ENCODE data around the gene NRSN2. TPM values are rescaled to one million over a fixed set of nuclear protein-coding genes. Genes with fewer than 3 reads are reported as not detected.

Gene NRSN2
- total and polyA plus RNA-seq, 2 donors (not counting 1 experiment from before 2014, with no cell fraction given) = 5.0 to 8.6 TPM

DNA sequence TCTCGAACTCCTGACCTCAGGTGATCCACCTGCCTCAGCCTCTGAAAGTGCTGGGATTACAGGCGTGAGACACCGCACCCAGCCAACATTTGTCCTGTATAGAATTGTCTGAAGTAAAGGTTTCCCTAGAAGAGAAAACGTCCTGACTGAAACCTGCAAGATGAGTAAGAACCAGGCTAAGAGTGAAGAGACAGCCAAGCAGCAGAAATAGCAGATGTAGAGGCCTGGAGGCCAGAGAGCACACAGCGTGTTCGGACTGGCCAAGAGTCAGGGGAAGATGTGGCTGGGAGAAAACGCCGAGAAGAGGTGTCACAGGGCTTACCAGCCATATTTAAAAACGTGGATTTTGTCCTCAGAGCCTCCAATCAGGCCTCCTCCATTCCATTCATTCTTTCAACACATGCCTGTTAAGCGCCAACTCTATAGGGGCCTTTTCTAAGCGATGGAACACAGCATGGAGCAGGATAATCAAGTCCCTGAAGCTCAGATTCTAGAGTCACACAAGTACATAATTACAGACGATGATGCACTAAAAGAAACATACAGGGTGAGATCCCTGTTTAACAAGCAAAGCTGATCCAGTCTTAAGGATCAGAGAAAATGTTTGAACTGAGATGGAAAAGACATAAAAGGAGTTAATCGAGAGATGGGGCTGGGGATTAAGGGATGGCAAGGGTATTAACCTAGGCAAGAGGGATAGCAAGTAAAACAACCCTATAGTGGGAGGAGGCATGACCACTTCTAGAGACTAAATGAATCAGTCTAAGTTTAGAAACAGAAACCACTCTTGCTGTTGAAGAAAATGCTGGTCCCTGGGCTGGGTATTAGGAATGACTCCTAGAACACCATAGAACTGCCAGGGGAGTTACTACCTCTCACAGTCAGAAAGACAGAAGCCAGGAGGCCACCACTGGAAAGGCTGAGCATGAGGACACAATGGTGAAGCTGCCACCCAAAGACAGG is 44.7 kb upstream of the NRSN2 start:
- Histone ChIP-seq H3K9me3 (ENCODE audit: control extremely low read depth in 1 of 3, control insufficient read depth in 2 of 3, insufficient read depth in 1 of 3, low read length in 2 of 3) (no peaks in the 10 kb centered on the region), H3K4me1 (ENCODE audit: control insufficient read depth in 2 of 2, insufficient read depth in 2 of 2, low read length in 2 of 2) (peaks cover 10 to 21% of the 10 kb centered on the region in 2 donors), H3K27ac (ENCODE audit: low read length in 2 of 2) (no peak overlapping the region), H3K4me3 (ENCODE audit: control extremely low read depth in 1 of 5, extremely low read depth in 1 of 5, insufficient read depth in 1 of 5, low read depth in 2 of 5, low read length in 4 of 5) (no peak overlapping the region), H3K36me3 (replicated peaks in 1 of 2; ENCODE audit: control extremely low read depth in 1 of 2, control insufficient read depth in 1 of 2, extremely low read depth in 1 of 2, insufficient read depth in 2 of 2, low read length in 1 of 2) (peaks cover 0 to 9% of the 10 kb centered on the region in 2 experiments), H3K9ac (ENCODE audit: low read length) (no peak overlapping the region), H2AFZ (ENCODE audit: insufficient read depth, low read depth, low read length, poor library complexity, severe bottlenecking) (no peak overlapping the region), H3K4me2 (replicated peaks; ENCODE audit: low read depth, low read length, poor library complexity, severe bottlenecking) (no peak overlapping the region), H3K79me2 (ENCODE audit: control insufficient read depth, insufficient read depth, low read length) (peaks cover 6% of the 10 kb centered on the region), H3K27me3 (replicated peaks in 1 of 4; ENCODE audit: control extremely low read depth in 1 of 4, control insufficient read depth in 3 of 4, insufficient read depth in 4 of 4, low read length in 3 of 4) (no peaks in the 10 kb centered on the region), H4K20me1 (ENCODE audit: control insufficient read depth, insufficient read depth, low read length, poor library complexity, severe bottlenecking) (peaks cover 28% of the 10 kb centered on the region)
- Mint-ChIP-seq H3K27ac (no peak overlapping the region), H3K9me3 (ENCODE audit: insufficient read depth) (no peaks in the 10 kb centered on the region), H3K4me1 (peaks cover 30% of the 10 kb centered on the region), H3K27me3 (no peaks in the 10 kb centered on the region), H3K4me3 (no peak overlapping the region)
- TF ChIP-seq EZH2 (IDR thresholded peaks at IDR 0.05; ENCODE audit: borderline replicate concordance, insufficient read depth, low read depth, low read length, poor library complexity, severe bottlenecking) = no peak
- TF ChIP-seq, protein P1, sequence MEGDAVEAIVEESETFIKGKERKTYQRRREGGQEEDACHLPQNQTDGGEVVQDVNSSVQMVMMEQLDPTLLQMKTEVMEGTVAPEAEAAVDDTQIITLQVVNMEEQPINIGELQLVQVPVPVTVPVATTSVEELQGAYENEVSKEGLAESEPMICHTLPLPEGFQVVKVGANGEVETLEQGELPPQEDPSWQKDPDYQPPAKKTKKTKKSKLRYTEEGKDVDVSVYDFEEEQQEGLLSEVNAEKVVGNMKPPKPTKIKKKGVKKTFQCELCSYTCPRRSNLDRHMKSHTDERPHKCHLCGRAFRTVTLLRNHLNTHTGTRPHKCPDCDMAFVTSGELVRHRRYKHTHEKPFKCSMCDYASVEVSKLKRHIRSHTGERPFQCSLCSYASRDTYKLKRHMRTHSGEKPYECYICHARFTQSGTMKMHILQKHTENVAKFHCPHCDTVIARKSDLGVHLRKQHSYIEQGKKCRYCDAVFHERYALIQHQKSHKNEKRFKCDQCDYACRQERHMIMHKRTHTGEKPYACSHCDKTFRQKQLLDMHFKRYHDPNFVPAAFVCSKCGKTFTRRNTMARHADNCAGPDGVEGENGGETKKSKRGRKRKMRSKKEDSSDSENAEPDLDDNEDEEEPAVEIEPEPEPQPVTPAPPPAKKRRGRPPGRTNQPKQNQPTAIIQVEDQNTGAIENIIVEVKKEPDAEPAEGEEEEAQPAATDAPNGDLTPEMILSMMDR (IDR thresholded peaks at IDR 0.05) = no peak
- ChIA-PET CTCF (interaction anchor here (7.7 kb wide), 1 partner anchor 21 kb away, joined by 58 read pairs; the partner anchor contains the start of gene SOX12), POLR2A (interaction anchor here (2.5 kb wide), 1 partner anchor 24 kb away, joined by 10 read pairs; the partner anchor contains the start of gene SOX12)
- no peak for DNase-seq
- no peak for ATAC-seq (ENCODE audit: low read depth)
- 88% methylated on average over 12 of the region's 13 CpGs for WGBS (ENCODE audit: insufficient coverage)
- intact Hi-C loops (cut with micrococcal nuclease) = no loop called here

- DNase-seq (no peak), ATAC-seq (ENCODE audit: low read depth) (no peak)
- CTCF ChIA-PET = no interaction called here
- Histone ChIP-seq H3K9ac (ENCODE audit: low read length) (no peak overlapping the region), H3K79me2 (ENCODE audit: control insufficient read depth, insufficient read depth, low read length) (no peaks in the 10 kb centered on the region), H3K36me3 (replicated peaks in 1 of 2; ENCODE audit: control extremely low read depth in 1 of 2, control insufficient read depth in 1 of 2, extremely low read depth in 1 of 2, insufficient read depth in 2 of 2, low read length in 1 of 2) (peaks cover 0 to 2% of the 10 kb centered on the region in 2 experiments), H3K9me3 (ENCODE audit: control extremely low read depth in 1 of 3, control insufficient read depth in 2 of 3, insufficient read depth in 1 of 3, low read length in 2 of 3) (peaks cover 0 to 4% (median 0%) of the 10 kb centered on the region in 3 donors), H4K20me1 (ENCODE audit: control insufficient read depth, insufficient read depth, low read length, poor library complexity, severe bottlenecking) (peaks cover 12% of the 10 kb centered on the region), H3K27me3 (replicated peaks in 1 of 4; ENCODE audit: control extremely low read depth in 1 of 4, control insufficient read depth in 3 of 4, insufficient read depth in 4 of 4, low read length in 3 of 4) (no peaks in the 10 kb centered on the region), H3K27ac (ENCODE audit: low read length in 2 of 2) (no peak overlapping the region), H3K4me2 (replicated peaks; ENCODE audit: low read depth, low read length, poor library complexity, severe bottlenecking) (no peak overlapping the region), H3K4me1 (ENCODE audit: control insufficient read depth in 2 of 2, insufficient read depth in 2 of 2, low read length in 2 of 2) (peaks cover 8 to 13% of the 10 kb centered on the region in 2 donors), H3K4me3 (ENCODE audit: control extremely low read depth in 1 of 5, extremely low read depth in 1 of 5, insufficient read depth in 1 of 5, low read depth in 2 of 5, low read length in 4 of 5) (no peak overlapping the region), H2AFZ (ENCODE audit: insufficient read depth, low read depth, low read length, poor library complexity, severe bottlenecking) (no peak overlapping the region)
- intact Hi-C loops (cut with micrococcal nuclease) = no loop called here
- no peak for TF ChIP-seq EZH2 (IDR thresholded peaks at IDR 0.05; ENCODE audit: borderline replicate concordance, insufficient read depth, low read depth, low read length, poor library complexity, severe bottlenecking)
- TF ChIP-seq, protein P1 (IDR thresholded peaks at IDR 0.05) = no peak
- H3K27ac Mint-ChIP-seq = no peak overlapping the region
- WGBS (ENCODE audit: insufficient coverage) = no CpG with 5 or more reads among the region's 11 CpGs
- H3K9me3 Mint-ChIP-seq (ENCODE audit: insufficient read depth) = no peaks in the 10 kb centered on the region
- no peak overlapping the region for H3K4me3 Mint-ChIP-seq
- H3K4me1 Mint-ChIP-seq = peaks cover 15% of the 10 kb centered on the region
- no peaks in the 10 kb centered on the region for H3K27me3 Mint-ChIP-seq
- POLR2A ChIA-PET = interaction anchor here (1.0 to 1.6 kb wide), 2 partner anchors 17 to 18 kb away, joined by 3 read pairs; no protein-coding TSS in a partner anchor
Measured at GRCh38 chr20:305745-306144, 41.2 kb upstream of the NRSN2 start.
